Measurements from ENCODE around the gene CRK.
"Not testable (repeated sequence)": the region's sequence is repeated elsewhere in the genome, so short reads cannot be mapped to it uniquely, and the experiment has no call there.

The CRK gene

DNA sequence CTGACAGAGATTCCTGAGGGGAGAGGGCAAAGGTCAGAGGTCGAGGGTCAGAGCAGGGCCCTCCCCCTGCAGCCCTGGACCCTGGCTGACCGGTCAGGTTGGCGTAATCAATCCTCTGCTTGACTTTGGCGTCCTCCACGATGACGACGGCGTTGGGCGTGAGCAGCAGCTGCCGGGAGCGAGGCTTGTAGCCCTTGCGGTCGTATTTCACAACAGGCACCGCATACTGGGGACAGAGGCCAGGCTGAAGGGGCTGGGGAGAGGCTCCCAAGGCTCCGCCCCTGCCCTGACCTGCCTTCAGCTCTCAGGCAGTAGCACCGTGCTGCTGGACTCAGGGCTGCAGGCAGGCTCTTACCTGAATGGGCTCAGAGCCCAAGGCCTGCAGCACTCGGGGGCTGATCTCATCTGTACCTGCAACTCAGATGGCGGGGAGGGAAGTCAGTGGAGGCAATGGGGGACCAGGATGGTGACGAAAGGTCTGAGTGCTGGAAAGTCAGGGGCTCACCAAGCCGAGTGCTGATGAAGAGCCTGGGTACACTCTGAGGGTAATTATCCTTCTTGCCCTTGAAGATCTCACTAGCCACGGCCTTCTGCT is 12.0 kb upstream of the CRK start:
- no peak for DNase-seq (ENCODE audit: low read depth in 2 of 2)

GRCh38 chr17:1467258-1467657 is 11.2 kb upstream of the CRK start:
- DNase-seq (ENCODE audit: low read depth in 2 of 2), result no peak

DNA sequence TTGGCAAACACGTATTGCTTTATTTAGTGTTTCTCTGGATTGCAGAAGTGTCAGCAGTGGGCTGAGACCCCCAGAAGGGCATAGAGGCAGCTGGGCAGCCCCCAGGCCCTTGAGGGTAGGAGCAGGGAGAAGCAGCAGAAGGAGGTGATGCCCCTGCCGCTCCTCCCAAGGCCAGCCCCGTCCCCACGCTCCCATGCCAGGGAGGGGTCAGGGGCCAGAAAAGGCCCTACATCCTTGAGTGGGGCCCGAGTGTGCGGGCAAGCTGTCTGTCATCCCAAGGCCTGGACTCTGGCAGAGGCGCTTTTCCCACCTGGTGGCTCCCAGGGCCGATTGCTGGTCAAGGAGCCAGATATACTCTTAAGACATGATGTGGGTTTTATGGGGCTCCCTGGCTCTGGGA is 8.2 kb upstream of the CRK start:
- DNase-seq (ENCODE audit: low read depth in 2 of 2), result no peak

GRCh38 chr17:1462164-1463112 is 6.4 kb upstream of the CRK start:
- DNase-seq (ENCODE audit: low read depth in 2 of 2), result no peak

DNA sequence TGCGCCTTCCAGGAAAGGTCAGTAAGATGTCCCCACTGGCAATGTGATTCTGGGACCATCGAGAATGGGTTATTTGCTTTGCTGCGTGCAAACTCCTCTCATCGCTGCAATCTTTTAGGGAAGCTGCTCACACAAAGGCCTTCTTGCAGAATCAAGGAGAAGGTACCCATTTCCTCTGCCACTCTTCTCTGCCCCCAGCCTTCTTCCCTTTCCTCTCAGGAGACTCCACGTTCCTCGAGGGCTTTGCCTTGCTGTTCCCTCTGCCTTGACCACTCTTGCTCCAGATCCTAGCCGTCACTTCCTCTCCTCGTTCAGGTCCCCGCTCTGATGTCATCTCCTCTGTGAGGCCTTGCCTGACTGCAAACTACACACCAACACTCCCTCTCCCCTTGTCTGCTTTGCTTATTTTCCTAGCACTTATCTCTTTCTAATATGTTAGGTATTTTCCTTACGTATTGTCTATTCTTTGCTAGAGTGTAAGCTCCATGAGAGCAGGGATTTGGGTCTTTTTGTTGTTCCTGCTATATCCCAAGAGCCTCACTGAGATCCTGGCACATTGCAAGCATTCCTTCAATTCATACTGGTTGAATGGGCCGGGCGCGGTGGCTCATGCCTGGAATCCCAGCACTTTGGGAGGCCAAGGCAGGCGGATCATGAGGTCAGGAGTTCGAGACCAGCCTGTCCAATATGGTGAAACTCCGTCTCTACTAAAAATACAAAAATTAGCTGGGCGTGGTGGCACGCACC is 5.3 kb upstream of the CRK start:
- DNase-seq (ENCODE audit: low read depth in 2 of 2), result no peak

DNA sequence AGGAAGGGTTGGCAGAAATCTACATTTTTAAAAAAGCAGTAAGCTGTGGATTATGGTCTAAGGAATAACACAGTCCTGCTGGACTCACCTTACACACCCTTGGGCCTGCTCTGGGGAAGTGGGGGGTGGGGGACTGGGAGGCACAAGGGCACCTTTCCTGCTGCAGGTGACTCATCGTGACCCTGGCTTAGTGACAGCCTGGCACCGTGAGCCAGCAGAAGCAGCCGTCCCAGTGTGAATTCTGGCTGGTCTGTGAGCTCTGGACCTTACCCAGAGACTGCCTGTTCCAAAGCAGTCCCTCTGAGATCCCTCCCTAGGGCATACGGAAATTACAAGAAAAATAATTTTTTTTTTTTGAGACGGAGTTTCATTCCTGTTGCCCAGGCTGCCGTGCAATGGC is 4.2 kb upstream of the CRK start:
- DNase-seq (ENCODE audit: low read depth in 2 of 2), result no peak

- peak in 1 of 2 donors; percentile 27 for DNase-seq (ENCODE audit: low read depth in 2 of 2)
Observed at GRCh38 chr17:1455291-1455796, 688 bp downstream of the CRK start.

GRCh38 chr17:1454541-1454940 is 1.5 kb downstream of the CRK start:
- no peak for DNase-seq (ENCODE audit: low read depth in 2 of 2)

GRCh38 chr17:1453694-1454093 is 2.3 kb downstream of the CRK start:
- not testable (repeated sequence) for DNase-seq (ENCODE audit: low read depth in 2 of 2)

- DNase-seq (ENCODE audit: low read depth in 2 of 2), result no peak
Observed at GRCh38 chr17:1452836-1453235, 3.2 kb downstream of the CRK start.

DNA sequence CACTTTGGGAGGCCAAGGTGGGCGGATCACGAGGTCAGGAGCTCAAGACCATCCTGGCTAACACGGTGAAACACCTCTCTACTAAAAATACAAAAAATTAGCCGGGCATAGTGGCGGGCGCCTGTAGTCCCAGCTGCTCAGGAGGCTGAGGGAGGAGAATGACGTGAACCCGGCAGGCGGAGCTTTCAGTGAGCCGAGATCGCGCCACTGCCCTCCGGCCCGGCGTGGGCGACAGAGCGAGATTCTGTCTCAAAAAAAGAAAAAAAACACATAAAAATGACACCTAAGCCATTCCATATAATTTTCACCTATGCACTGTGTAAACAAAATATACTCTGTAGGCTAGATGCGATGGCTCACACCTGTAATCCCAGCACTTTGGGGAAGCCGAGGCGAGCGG is 5.8 kb downstream of the CRK start:
- not testable (repeated sequence) for DNase-seq (ENCODE audit: low read depth in 2 of 2)

DNA sequence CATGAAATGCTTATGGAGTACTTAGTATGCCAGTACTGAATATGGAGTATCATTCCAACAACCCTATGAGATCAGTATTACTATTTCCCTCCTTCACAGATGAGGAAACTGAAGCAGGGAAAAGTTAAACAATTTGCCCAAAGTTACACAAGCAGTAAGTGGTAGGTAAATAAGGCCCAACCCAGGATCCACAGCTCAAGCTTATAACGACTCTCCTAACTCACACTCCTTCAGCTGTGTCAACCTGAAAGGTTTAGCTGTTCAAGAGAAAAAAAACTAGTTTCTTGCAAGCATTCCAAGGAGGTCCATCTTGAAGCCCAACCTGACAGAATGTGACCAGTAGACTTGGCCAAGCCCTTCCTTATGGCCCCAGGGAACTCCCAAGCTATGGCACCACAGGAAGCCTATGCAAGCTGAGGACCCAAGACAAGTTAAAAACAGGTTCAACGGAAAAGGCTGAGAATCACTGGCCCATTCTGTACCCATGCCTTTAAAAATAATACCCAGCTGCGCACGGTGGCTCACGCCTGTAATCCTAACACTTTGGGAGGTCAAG is 6.5 kb downstream of the CRK start:
- DNase-seq (ENCODE audit: low read depth in 2 of 2), result no peak

DNA sequence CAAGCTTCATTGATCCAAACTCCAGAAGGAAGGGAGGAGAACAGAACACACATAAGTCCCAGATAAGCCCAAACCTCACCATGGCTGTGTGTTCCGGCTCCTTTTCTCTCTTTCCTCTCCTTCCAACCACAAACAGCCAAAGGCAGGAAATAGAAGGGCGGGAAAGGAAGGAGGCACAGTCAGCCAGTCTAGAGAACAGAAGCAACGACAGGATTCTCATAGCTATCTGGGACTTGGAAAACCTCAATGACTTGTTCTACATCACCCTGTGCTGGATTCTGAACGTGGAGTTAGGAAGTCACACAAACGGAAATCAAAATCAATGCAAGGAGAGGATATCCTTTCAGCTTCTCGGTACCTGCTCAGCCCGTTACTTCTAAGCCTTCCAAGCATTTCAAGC is 9.0 kb downstream of the CRK start:
- DNase-seq (ENCODE audit: low read depth in 2 of 2), result no peak

- no peak for DNase-seq (ENCODE audit: low read depth in 2 of 2)
Observed at GRCh38 chr17:1446201-1446600, 9.8 kb downstream of the CRK start.

GRCh38 chr17:1445695-1446094 is 10.3 kb downstream of the CRK start:
- DNase-seq (ENCODE audit: low read depth in 2 of 2), result not testable (repeated sequence)

DNA sequence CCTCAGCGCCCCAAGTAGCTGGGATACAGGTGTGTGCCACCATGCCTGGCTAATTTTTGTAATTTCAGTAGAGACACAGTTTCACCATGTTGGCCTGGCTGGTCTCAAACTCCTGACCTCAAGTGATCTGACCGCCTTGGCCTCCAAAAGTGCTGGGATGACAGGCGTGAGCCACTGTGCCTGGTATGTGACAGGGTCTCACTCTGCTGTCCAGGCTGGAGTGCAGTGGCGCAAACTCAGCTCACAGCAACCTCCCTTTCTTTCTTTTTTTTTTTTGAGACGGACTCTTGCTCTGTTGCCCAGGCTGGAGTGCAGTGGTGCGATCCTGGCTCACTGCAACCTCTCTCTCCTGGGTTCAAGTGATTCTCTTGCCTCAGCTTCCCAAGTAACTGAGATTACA is 13.3 kb downstream of the CRK start:
- not testable (repeated sequence) for DNase-seq (ENCODE audit: low read depth in 2 of 2)

GRCh38 chr17:1442187-1442586 is 13.8 kb downstream of the CRK start:
- no peak for DNase-seq (ENCODE audit: low read depth in 2 of 2)

DNA sequence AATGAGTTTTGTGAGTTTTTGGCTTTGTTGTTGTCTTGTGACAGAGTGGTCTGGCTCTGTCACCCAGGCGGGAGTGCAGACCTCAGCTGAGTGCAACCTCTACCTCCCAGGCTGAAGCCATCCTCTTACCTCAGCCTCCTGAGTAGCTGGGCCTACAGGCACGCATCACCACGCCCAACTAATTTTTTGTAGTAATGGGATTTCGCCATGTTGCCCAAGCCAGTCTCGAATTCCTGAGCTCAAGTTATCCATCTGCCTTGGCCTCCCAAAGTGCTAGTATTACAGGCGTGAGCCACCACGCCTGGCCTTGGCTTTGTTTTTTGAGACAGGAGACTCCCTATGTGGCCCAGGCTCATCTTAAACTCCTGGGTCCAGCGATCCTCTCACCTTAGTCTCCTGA is 15.1 kb downstream of the CRK start:
- DNase-seq (ENCODE audit: low read depth in 2 of 2), result no peak

GRCh38 chr17:1438593-1439083 is 17.4 kb downstream of the CRK start:
- DNase-seq (ENCODE audit: low read depth in 2 of 2), result no peak

DNA sequence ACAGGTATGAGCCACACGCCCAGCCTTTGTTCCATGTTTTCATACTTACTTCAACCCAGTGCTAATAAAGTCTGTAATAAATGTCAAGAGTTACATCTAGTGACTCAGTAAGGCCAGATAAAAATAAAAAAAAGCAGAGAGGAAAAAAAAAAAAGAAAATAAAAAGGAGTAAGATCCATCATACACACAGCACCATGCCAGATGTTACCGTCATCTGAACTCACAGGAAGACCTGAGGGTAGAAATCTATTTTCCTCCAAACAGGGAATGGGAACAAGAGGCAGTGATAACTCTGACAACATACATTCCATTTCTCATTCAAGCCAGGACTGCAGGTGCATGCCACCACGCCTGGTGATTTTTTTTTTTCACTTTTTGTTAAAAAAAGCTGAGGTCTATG is 20.7 kb downstream of the CRK start:
- DNase-seq (ENCODE audit: low read depth in 2 of 2), result no peak

- DNase-seq (ENCODE audit: low read depth in 2 of 2), result no peak
Observed at GRCh38 chr17:1434150-1434549, 21.9 kb downstream of the CRK start.

DNA sequence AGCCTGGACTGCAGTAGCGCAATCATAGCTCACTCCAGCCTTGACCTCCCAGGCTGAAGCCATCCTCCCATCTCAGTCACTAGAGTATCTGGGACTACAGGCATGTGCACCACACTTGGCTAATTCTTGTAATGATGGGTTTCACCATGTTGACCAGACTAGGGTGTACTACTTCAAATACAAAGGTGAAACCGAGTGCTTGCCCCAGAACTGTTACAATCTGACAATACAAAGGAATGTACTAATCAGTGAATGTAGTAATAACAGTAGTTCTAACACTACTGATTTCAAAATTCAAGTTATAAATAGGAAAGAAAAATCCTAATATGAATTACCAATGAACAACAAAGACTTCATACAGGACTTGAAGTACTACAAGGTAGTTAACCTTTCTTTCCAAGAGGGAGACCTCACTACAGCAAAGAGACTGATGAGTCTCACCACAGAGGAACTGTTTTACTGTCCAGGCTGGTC is 24.4 kb downstream of the CRK start:
- no peak for DNase-seq (ENCODE audit: low read depth in 2 of 2)

Measured in stimulated activated CD8-positive, alpha-beta memory T cell treated with anti-CD3 and anti-CD28 coated beads, Interleukin-7, amount 100 ng/mL, for 4 hours (primary cell).